HG03196 (cell line): Measurements from ENCODE around the gene PHC3.

Experiments used
- ATAC-seq: cut with Tn5 transposase; IDR thresholded peaks from one replicate; pipeline ENCODE4 v1.9.1; 2021; ENCODE audit not compliant: unreplicated experiment

The PHC3 gene

GRCh38 chr3:170046269-170047132 lies 135.0 kb downstream of the PHC3 start:
- ATAC-seq: no peak

GRCh38 chr3:170044795-170045244 lies 136.7 kb downstream of the PHC3 start:
- ATAC-seq: peak; percentile 77

- no peak for ATAC-seq
Measured at GRCh38 chr3:170044271-170044670, 137.3 kb downstream of the PHC3 start.

GRCh38 chr3:170043506-170043905 lies 138.0 kb downstream of the PHC3 start:
- ATAC-seq: no peak

GRCh38 chr3:170040418-170040817 lies 141.1 kb downstream of the PHC3 start:
- no peak for ATAC-seq

GRCh38 chr3:170038434-170039110 lies 143.0 kb downstream of the PHC3 start:
- ATAC-seq: peak; percentile 9
